Natural killer cell (primary cell): ENCODE data around the gene RHOBTB3. TPM values are rescaled to one million over a fixed set of nuclear protein-coding genes. Genes with fewer than 3 reads are reported as not detected.

Source experiments
- ATAC-seq, 3 donors: fragments of 150-1000 bp in 2 of 3; fragments of 200-7000 bp in 1 of 3; cut with Tn5 transposase; 1 replicate in 1 of 3; 2 replicates in 2 of 3; pipeline ENCODE4 v1.10.0; 2021; ENCODE audit warnings: mild to moderate bottlenecking in 2 of 3, moderate library complexity in 2 of 3
- DNase-seq, 2 donors: peaks; one replicate each; pipeline versions ENCODE4 v3.0.0 to v3.0.0-alpha.2; 2013 to 2021; ENCODE audit warnings: mixed read lengths in 1 of 2
- H3K27ac ChIP-seq: one replicate; pipeline ENCODE4 v1.5.1; 2013; ENCODE audit warnings: mild to moderate bottlenecking, low read length
- H3K27me3 ChIP-seq: one replicate; pipeline ENCODE4 v1.6.1; 2013; ENCODE audit warnings: low read length; ENCODE audit not compliant: control insufficient read depth, insufficient read depth
- H3K36me3 ChIP-seq: one replicate; pipeline ENCODE4 v1.6.1; 2013; ENCODE audit warnings: low read length; ENCODE audit not compliant: control insufficient read depth, insufficient read depth
- H3K4me1 ChIP-seq: one replicate; pipeline ENCODE4 v1.6.1; 2013; ENCODE audit warnings: low read length; ENCODE audit not compliant: control insufficient read depth, insufficient read depth
- H3K4me3 ChIP-seq: one replicate; pipeline ENCODE4 v1.5.1; 2013; ENCODE audit warnings: low read length
- H3K9me3 ChIP-seq: one replicate; pipeline ENCODE4 v1.6.1; 2013; ENCODE audit warnings: low read length; ENCODE audit not compliant: control insufficient read depth, insufficient read depth
- H3K27ac Mint-ChIP-seq, 2 donors: one replicate each; pipeline ENCODE4 v1.8.0; 2022; ENCODE audit warnings: mild to moderate bottlenecking in 2 of 2, mixed read lengths in 2 of 2, moderate library complexity in 1 of 2
- H3K27me3 Mint-ChIP-seq, 2 donors: one replicate each; pipeline ENCODE4 v1.8.0; 2022; ENCODE audit warnings: low read depth in 2 of 2, mixed read lengths in 2 of 2
- H3K36me3 Mint-ChIP-seq: one replicate; pipeline ENCODE4 v1.8.0; 2022; ENCODE audit warnings: mixed read lengths
- H3K4me1 Mint-ChIP-seq, 2 donors: one replicate each; pipeline ENCODE4 v1.8.0; 2022; ENCODE audit warnings: mixed read lengths in 2 of 2
- H3K4me3 Mint-ChIP-seq: one replicate; pipeline ENCODE4 v1.8.0; 2022; ENCODE audit warnings: mild to moderate bottlenecking, moderate library complexity, mixed read lengths
- H3K9me3 Mint-ChIP-seq, 2 donors: one replicate each; pipeline ENCODE4 v1.8.0; 2022; ENCODE audit warnings: mixed read lengths in 2 of 2
- CTCF ChIP-seq: fragments of 200-600 bp; IDR thresholded peaks from one replicate; pipeline ENCODE4 v1.8.0; 2022; ENCODE audit warnings: antibody characterized with exemption
- WGBS: methylation state at CpG from one replicate; pipeline ENCODE4 v1.1.7; 2013; ENCODE audit warnings: missing lambda C conversion rate; ENCODE audit not compliant: insufficient coverage; 5-methylcytosine and 5-hydroxymethylcytosine counted together
- intact Hi-C: fragments of 100-400 bp; cut with micrococcal nuclease; formaldehyde crosslinking; loops from one replicate; pipeline ENCODE4 v1.14.2; 2022
- total RNA-seq, 4 donors: library from RNA; stranded (reverse); fragments of 120-200 nt in 1 of 4; gene quantifications; one replicate each; pipeline versions ENCODE4 v1.2.3 to v1.2.4, GENCODE V29; 2013 to 2022

Gene RHOBTB3
- total RNA-seq, 3 donors from 2014 or later (not counting 1 experiment from before 2014, with no cell fraction given) = 46.5 to 55.1 (median 46.5) TPM

- intact Hi-C loops = no loop called here
Observed at GRCh38 chr5:95715799-95716461, 15.2 kb upstream of the RHOBTB3 start.

GRCh38 chr5:95717439-95717838 is 13.7 kb upstream of the RHOBTB3 start:
- H3K4me1 ChIP-seq = peaks cover 4% of the 10 kb centered on the region
- no peaks in the 10 kb centered on the region for H3K9me3 ChIP-seq
- Mint-ChIP-seq H3K4me3 (no peak overlapping the region), H3K27me3 (no peaks in the 10 kb centered on the region), H3K4me1 (peaks cover 10 to 15% of the 10 kb centered on the region in 2 donors), H3K36me3 (no peaks in the 10 kb centered on the region), H3K9me3 (no peaks in the 10 kb centered on the region), H3K27ac (no peak overlapping the region)
- intact Hi-C loops = no loop called here
- H3K27ac ChIP-seq = no peak overlapping the region
- 96% methylated on average over 2 of the region's 2 CpGs for WGBS
- ATAC-seq (no peak), DNase-seq (no peak)
- H3K4me3 ChIP-seq = no peak overlapping the region
- no peak for TF ChIP-seq CTCF
- H3K36me3 ChIP-seq = no peaks in the 10 kb centered on the region
- no peaks in the 10 kb centered on the region for H3K27me3 ChIP-seq

More at GRCh38 chr5:95715799-95716461, 15.2 kb upstream of the RHOBTB3 start:
- Mint-ChIP-seq H3K27me3 (no peaks in the 10 kb centered on the region), H3K36me3 (no peaks in the 10 kb centered on the region), H3K4me3 (no peak overlapping the region), H3K4me1 (peaks cover 10 to 15% of the 10 kb centered on the region in 2 donors), H3K9me3 (no peaks in the 10 kb centered on the region), H3K27ac (peak overlapping the region in 1 of 2 donors; percentile 53)
- TF ChIP-seq CTCF = no peak
- peaks cover 4% of the 10 kb centered on the region for H3K4me1 ChIP-seq
- 62% methylated on average over 4 of the region's 5 CpGs for WGBS
- no peaks in the 10 kb centered on the region for H3K36me3 ChIP-seq
- no peaks in the 10 kb centered on the region for H3K27me3 ChIP-seq
- H3K9me3 ChIP-seq = no peaks in the 10 kb centered on the region
- no peak overlapping the region for H3K4me3 ChIP-seq
- no peak overlapping the region for H3K27ac ChIP-seq
- peak in 1 of 2 donors; percentile 16 for DNase-seq
- peak in 2 of 3 donors; percentile 62 to 85 for ATAC-seq

- Histone ChIP-seq H3K4me1 (peaks cover 4% of the 10 kb centered on the region), H3K4me3 (no peak overlapping the region), H3K9me3 (no peaks in the 10 kb centered on the region), H3K27me3 (no peaks in the 10 kb centered on the region), H3K36me3 (no peaks in the 10 kb centered on the region), H3K27ac (no peak overlapping the region)
- intact Hi-C loops = no loop called here
- Mint-ChIP-seq H3K9me3 (no peaks in the 10 kb centered on the region), H3K27ac (no peak overlapping the region), H3K36me3 (no peaks in the 10 kb centered on the region), H3K27me3 (no peaks in the 10 kb centered on the region), H3K4me1 (peaks cover 10 to 15% of the 10 kb centered on the region in 2 donors), H3K4me3 (no peak overlapping the region)
- DNase-seq (peak in 1 of 2 donors; percentile 69), ATAC-seq (peak in 2 of 3 donors; percentile 66 to 89)
- TF ChIP-seq CTCF = no peak
- WGBS = 8% methylated on average over 2 of the region's 2 CpGs
Observed at GRCh38 chr5:95718203-95718602, 12.9 kb upstream of the RHOBTB3 start.

- DNase-seq = no peak
- no peak for TF ChIP-seq CTCF
- Histone ChIP-seq H3K27me3 (no peaks in the 10 kb centered on the region), H3K9me3 (no peaks in the 10 kb centered on the region), H3K36me3 (no peaks in the 10 kb centered on the region), H3K4me3 (no peak overlapping the region), H3K4me1 (peaks cover 4% of the 10 kb centered on the region), H3K27ac (no peak overlapping the region)
- Mint-ChIP-seq H3K4me3 (no peak overlapping the region), H3K36me3 (no peaks in the 10 kb centered on the region), H3K4me1 (peaks cover 14 to 19% of the 10 kb centered on the region in 2 donors), H3K9me3 (no peaks in the 10 kb centered on the region), H3K27ac (no peak overlapping the region), H3K27me3 (no peaks in the 10 kb centered on the region)
- 89% methylated on average over 2 of the region's 2 CpGs for WGBS
- ATAC-seq = no peak
- intact Hi-C loops = no loop called here
Observed at GRCh38 chr5:95718738-95719137, 12.4 kb upstream of the RHOBTB3 start.
